ENCODE data around the gene MYT1. TPM values are rescaled to one million over a fixed set of nuclear protein-coding genes. Genes with fewer than 3 reads are reported as not detected.
A peak's percentile ranks its signal among the peaks of the same experiment; 100 is the strongest.

MYT1 gene
- total and polyA plus RNA-seq, 9 of the 15 experiments (the other 6 are each of a cell fraction or from before 2014, with no cell fraction given): 0.02 to 0.12 (median 0.06) TPM; not detected in 4

DNA sequence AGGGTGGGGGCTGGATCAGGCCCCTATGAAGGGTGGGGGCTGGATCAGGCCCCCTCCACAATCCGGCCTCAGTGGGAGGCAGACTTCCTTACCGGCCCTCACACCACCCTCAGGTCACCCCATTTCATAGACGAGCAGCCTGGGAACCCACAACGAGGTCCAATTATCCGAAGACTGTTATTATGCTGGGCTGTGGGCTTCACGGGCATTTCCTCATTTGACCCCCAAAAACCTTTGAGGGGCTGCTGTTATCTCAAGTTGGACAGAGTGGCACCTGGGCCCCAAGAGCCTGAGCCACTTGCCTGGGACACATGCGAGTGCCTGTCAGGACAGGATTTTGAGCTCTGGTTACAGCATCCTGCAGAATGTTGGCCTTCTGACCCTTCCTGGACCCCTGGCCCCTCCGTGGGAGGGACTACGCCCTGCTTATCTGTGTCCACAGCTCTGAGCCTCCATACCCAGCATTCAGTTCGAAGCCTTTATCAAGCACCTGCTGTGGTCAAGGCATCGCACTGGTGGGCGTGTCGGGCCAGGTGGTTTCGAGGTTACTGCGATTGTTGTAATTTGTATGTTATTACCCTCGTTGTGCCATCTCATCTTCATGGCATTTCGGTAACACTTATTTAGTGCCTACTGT, 56.8 kb downstream of the MYT1 start (continued):
- TF ChIP-seq, protein P1, sequence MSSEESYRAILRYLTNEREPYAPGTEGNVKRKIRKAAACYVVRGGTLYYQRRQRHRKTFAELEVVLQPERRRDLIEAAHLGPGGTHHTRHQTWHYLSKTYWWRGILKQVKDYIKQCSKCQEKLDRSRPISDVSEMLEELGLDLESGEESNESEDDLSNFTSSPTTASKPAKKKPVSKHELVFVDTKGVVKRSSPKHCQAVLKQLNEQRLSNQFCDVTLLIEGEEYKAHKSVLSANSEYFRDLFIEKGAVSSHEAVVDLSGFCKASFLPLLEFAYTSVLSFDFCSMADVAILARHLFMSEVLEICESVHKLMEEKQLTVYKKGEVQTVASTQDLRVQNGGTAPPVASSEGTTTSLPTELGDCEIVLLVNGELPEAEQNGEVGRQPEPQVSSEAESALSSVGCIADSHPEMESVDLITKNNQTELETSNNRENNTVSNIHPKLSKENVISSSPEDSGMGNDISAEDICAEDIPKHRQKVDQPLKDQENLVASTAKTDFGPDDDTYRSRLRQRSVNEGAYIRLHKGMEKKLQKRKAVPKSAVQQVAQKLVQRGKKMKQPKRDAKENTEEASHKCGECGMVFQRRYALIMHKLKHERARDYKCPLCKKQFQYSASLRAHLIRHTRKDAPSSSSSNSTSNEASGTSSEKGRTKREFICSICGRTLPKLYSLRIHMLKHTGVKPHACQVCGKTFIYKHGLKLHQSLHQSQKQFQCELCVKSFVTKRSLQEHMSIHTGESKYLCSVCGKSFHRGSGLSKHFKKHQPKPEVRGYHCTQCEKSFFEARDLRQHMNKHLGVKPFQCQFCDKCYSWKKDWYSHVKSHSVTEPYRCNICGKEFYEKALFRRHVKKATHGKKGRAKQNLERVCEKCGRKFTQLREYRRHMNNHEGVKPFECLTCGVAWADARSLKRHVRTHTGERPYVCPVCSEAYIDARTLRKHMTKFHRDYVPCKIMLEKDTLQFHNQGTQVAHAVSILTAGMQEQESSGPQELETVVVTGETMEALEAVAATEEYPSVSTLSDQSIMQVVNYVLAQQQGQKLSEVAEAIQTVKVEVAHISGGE (CRISPR knock-in tag; IDR thresholded peaks at IDR 0.05): peak in 1 of 3 experiments; percentile 80; a peak in 2 of 6 replicates
- peak; percentile 70 for TF ChIP-seq ELF4 (CRISPR knock-in tag; IDR thresholded peaks at IDR 0.05)
- TF ChIP-seq MBD2 (IDR thresholded peaks at IDR 0.05; ENCODE audit: borderline replicate concordance, low read depth): peak; percentile 83
- TF ChIP-seq, protein P2, sequence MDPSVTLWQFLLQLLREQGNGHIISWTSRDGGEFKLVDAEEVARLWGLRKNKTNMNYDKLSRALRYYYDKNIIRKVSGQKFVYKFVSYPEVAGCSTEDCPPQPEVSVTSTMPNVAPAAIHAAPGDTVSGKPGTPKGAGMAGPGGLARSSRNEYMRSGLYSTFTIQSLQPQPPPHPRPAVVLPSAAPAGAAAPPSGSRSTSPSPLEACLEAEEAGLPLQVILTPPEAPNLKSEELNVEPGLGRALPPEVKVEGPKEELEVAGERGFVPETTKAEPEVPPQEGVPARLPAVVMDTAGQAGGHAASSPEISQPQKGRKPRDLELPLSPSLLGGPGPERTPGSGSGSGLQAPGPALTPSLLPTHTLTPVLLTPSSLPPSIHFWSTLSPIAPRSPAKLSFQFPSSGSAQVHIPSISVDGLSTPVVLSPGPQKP (CRISPR knock-in tag; IDR thresholded peaks at IDR 0.05): no peak
- peak; percentile 19; the same call in 1 of the 2 replicates for TF ChIP-seq BCL6 (CRISPR knock-in tag; IDR thresholded peaks at IDR 0.05)
- TF ChIP-seq SRSF1 (IDR thresholded peaks at IDR 0.05; ENCODE audit: low read depth, low read length): no peak
- TF ChIP-seq NFE2 (IDR thresholded peaks at IDR 0.05; ENCODE audit: low read depth): peak; percentile 15; the same call in 1 of the 2 replicates
- TF ChIP-seq, protein P3, sequence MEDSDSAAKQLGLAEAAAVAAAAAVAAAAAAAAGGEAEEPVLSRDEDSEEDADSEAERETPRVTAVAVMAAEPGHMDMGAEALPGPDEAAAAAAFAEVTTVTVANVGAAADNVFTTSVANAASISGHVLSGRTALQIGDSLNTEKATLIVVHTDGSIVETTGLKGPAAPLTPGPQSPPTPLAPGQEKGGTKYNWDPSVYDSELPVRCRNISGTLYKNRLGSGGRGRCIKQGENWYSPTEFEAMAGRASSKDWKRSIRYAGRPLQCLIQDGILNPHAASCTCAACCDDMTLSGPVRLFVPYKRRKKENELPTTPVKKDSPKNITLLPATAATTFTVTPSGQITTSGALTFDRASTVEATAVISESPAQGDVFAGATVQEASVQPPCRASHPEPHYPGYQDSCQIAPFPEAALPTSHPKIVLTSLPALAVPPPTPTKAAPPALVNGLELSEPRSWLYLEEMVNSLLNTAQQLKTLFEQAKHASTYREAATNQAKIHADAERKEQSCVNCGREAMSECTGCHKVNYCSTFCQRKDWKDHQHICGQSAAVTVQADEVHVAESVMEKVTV (CRISPR knock-in tag; IDR thresholded peaks at IDR 0.05): no peak
- TF ChIP-seq, protein P4, sequence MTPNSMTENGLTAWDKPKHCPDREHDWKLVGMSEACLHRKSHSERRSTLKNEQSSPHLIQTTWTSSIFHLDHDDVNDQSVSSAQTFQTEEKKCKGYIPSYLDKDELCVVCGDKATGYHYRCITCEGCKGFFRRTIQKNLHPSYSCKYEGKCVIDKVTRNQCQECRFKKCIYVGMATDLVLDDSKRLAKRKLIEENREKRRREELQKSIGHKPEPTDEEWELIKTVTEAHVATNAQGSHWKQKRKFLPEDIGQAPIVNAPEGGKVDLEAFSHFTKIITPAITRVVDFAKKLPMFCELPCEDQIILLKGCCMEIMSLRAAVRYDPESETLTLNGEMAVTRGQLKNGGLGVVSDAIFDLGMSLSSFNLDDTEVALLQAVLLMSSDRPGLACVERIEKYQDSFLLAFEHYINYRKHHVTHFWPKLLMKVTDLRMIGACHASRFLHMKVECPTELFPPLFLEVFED (CRISPR knock-in tag; conservative IDR thresholded peaks at IDR 0.05): no peak
- TF ChIP-seq BMI1 (IDR thresholded peaks at IDR 0.05; ENCODE audit: low read length): no peak
- TF ChIP-seq SAP30 (IDR thresholded peaks at IDR 0.05; ENCODE audit: borderline replicate concordance, insufficient read depth, low read depth, low read length, poor library complexity, severe bottlenecking): no peak
- peak; percentile 97 for TF ChIP-seq POLR2AphosphoS5 (IDR thresholded peaks at IDR 0.05; ENCODE audit: control insufficient read depth, insufficient read depth, low read depth, low read length)
- no peak for TF ChIP-seq HNRNPUL1 (IDR thresholded peaks at IDR 0.05; ENCODE audit: low read length)
- no peak for TF ChIP-seq ZNF184 (CRISPR knock-in tag; IDR thresholded peaks at IDR 0.05)
- TF ChIP-seq POLR2B (IDR thresholded peaks at IDR 0.05; ENCODE audit: low read depth, partially characterized antibody): no peak
- TF ChIP-seq MYNN (IDR thresholded peaks at IDR 0.05): peak; percentile 87
- TF ChIP-seq MYNN (CRISPR knock-in tag; IDR thresholded peaks at IDR 0.05): no peak
- TF ChIP-seq PHTF2 (CRISPR knock-in tag; IDR thresholded peaks at IDR 0.05): no peak
- no peak for TF ChIP-seq SMAD1 (IDR thresholded peaks at IDR 0.05; ENCODE audit: low read depth, low read length, partially characterized antibody)
- TF ChIP-seq TAL1 (IDR thresholded peaks at IDR 0.05): peak; percentile 98
- peak; percentile 93 for TF ChIP-seq RUNX1 (IDR thresholded peaks at IDR 0.05; ENCODE audit: low read depth)
- no peak for TF ChIP-seq ZNF124 (CRISPR knock-in tag; IDR thresholded peaks at IDR 0.05)
- TF ChIP-seq PHF20 (IDR thresholded peaks at IDR 0.05; ENCODE audit: partially characterized antibody): no peak
